C4-2B (cell line): Measurements from ENCODE around the gene GLI3.

Experiments used
- ZFX ChIP-seq: fragments of 450-650 bp; IDR thresholded peaks from 2 replicates; pipeline ENCODE4 v1.6.1; 2017
- TF ChIP-seq, protein P1 (sequence below): fragments of 450-650 bp; conservative IDR thresholded peaks from 2 replicates; pipeline ENCODE4 v1.5.1; 2017; ENCODE audit warnings: mild to moderate bottlenecking

DNA sequence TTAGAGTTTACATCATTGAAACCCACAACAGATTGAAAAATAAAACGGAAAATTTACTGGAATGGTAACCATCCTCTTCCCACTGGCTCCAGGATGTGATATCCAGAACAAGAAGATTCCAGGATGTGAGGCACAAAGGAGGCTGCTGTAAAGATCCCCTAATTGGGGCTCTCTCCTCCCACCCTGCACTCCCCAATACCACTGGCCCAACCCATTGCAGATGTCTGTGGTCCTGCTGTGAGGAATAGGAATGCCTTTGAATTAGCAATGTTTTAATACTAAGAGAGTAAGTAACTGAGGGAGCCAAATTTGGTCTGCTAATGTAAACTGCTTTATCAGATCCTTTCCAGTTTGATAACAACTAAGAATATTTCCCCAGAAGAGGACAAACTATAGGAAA is 308.2 kb downstream of the GLI3 start:
- TF ChIP-seq, protein P1, sequence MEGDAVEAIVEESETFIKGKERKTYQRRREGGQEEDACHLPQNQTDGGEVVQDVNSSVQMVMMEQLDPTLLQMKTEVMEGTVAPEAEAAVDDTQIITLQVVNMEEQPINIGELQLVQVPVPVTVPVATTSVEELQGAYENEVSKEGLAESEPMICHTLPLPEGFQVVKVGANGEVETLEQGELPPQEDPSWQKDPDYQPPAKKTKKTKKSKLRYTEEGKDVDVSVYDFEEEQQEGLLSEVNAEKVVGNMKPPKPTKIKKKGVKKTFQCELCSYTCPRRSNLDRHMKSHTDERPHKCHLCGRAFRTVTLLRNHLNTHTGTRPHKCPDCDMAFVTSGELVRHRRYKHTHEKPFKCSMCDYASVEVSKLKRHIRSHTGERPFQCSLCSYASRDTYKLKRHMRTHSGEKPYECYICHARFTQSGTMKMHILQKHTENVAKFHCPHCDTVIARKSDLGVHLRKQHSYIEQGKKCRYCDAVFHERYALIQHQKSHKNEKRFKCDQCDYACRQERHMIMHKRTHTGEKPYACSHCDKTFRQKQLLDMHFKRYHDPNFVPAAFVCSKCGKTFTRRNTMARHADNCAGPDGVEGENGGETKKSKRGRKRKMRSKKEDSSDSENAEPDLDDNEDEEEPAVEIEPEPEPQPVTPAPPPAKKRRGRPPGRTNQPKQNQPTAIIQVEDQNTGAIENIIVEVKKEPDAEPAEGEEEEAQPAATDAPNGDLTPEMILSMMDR = no peak
- no peak for TF ChIP-seq ZFX
